IPS-20b (cell line): ENCODE measurements around the gene PHACTR2.
"Not testable (repeated sequence)": the region's sequence is repeated elsewhere in the genome, so short reads cannot be mapped to it uniquely, and the experiment has no call there.

Experiments used
- H3K27ac ChIP-seq: one replicate; pipeline ENCODE4 v1.5.1; 2013; ENCODE audit warnings: low read length
- H3K27me3 ChIP-seq: 2 replicates; pipeline ENCODE4 v1.6.1; 2013; ENCODE audit warnings: mild to moderate bottlenecking, low read length, inconsistent platforms; ENCODE audit not compliant: insufficient read depth
- H3K36me3 ChIP-seq: 2 replicates; pipeline ENCODE4 v1.6.1; 2013; ENCODE audit warnings: low read depth, mild to moderate bottlenecking, inconsistent platforms, low read length, moderate library complexity; ENCODE audit not compliant: insufficient read depth
- H3K4me1 ChIP-seq: 2 replicates; pipeline ENCODE4 v1.6.1; 2013; ENCODE audit warnings: mild to moderate bottlenecking, control low read depth, inconsistent platforms, low read length, moderate library complexity; ENCODE audit not compliant: insufficient read depth
- H3K4me3 ChIP-seq: 2 replicates; pipeline ENCODE4 v1.5.1; 2013; ENCODE audit warnings: mild to moderate bottlenecking, low read length, inconsistent platforms
- H3K9ac ChIP-seq: 2 replicates; pipeline ENCODE4 v1.6.1; 2013; ENCODE audit warnings: low read depth, mild to moderate bottlenecking, inconsistent platforms, low read length, moderate library complexity
- H3K9me3 ChIP-seq: 2 replicates; pipeline ENCODE4 v1.6.1; 2013; ENCODE audit warnings: mild to moderate bottlenecking, low read depth, low read length, inconsistent platforms; ENCODE audit not compliant: insufficient read depth

The PHACTR2 gene

DNA sequence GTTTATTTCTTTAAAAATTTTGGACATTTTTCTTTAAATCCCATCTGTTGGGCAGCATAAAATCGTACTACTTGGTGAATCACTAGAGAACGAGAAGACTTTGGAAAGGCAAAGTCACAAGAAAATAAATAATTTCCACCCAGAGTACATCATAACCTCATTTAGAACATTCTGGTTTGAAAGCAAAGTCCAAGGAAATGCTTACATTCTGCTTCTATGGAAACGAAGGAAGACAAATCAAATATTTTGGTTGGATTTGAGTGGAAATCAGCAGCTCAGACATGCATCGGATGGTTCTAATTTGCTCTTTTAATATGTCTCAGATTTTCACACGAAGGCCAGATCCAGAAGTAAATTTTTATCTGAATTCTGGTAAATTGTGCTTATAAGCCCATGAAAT is 104.7 kb downstream of the PHACTR2 start:
- H3K27ac ChIP-seq = no peak overlapping the region
- H3K36me3 ChIP-seq = peaks cover 60% of the 10 kb centered on the region
- no peak overlapping the region for H3K9ac ChIP-seq
- H3K9me3 ChIP-seq = peaks cover 16% of the 10 kb centered on the region
- H3K4me1 ChIP-seq = no peaks in the 10 kb centered on the region
- no peak overlapping the region for H3K4me3 ChIP-seq
- no peaks in the 10 kb centered on the region for H3K27me3 ChIP-seq

DNA sequence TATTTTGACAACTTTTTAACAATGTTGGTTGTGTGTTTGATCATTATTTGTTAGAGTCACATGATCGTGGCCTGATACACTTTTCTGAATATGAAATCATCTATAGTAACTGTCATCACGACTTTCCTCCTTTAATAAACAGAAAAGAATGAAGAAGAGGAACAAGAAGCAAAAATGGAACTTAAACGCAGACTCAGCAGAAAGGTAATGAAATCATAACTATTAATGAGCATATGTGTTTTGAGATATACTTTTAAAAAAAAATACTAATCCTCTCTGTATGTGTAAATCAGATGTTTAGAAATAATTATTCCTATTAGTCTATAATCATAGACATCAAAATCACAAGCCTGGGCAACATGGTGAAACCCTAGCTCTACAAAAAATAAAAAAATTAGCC is 105.3 kb downstream of the PHACTR2 start:
- Histone ChIP-seq H3K27ac (no peak overlapping the region), H3K27me3 (no peaks in the 10 kb centered on the region), H3K9me3 (peaks cover 16% of the 10 kb centered on the region), H3K4me3 (no peak overlapping the region), H3K4me1 (no peaks in the 10 kb centered on the region), H3K36me3 (peaks cover 55% of the 10 kb centered on the region), H3K9ac (no peak overlapping the region)

DNA sequence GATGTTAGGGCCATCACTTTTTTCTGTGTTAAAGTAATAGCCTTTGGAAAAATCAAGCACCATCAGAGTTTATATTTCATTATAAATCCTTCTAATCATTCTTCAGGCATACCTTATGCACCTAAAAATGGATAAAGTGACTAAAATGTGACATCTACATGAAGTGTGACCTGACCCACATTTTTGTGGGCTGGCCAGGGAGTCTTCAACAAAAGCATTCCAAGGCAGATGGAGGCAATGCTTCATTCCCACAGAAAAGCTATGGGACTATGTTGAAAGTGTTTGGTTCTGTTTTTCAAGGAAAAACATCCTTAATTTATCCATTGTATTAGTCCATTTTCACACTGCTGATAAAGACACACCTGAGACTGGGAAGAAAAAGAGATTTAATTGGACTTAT is 106.6 kb downstream of the PHACTR2 start:
- no peak overlapping the region for H3K27ac ChIP-seq
- H3K4me3 ChIP-seq = no peak overlapping the region
- peaks cover 55% of the 10 kb centered on the region for H3K36me3 ChIP-seq
- no peak overlapping the region for H3K9ac ChIP-seq
- peaks cover 16% of the 10 kb centered on the region for H3K9me3 ChIP-seq
- no peaks in the 10 kb centered on the region for H3K4me1 ChIP-seq
- H3K27me3 ChIP-seq = no peaks in the 10 kb centered on the region

DNA sequence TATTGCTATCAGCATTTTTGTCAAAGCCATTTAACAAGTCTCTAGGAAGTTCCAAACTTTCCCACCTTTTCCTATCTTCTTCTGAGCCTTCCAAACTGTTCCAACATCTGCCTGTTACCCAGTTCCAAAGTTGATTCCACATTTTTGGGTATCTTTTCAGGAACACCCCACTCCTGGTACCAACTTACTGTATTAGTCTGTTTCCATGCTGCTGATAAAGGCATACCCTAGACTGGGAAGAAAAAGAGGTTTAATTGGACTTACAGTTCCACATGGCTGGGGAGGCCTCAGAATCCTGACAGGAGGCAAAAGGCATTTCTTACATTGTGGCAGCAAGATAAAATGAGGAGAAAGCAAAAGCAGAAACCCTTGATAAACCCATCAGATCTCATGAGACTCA is 108.6 kb downstream of the PHACTR2 start:
- peaks cover 62% of the 10 kb centered on the region for H3K36me3 ChIP-seq
- not testable (repeated sequence) for H3K4me1 ChIP-seq, H3K9ac ChIP-seq, H3K27me3 ChIP-seq, H3K27ac ChIP-seq, H3K4me3 ChIP-seq
- peaks cover 16% of the 10 kb centered on the region for H3K9me3 ChIP-seq

DNA sequence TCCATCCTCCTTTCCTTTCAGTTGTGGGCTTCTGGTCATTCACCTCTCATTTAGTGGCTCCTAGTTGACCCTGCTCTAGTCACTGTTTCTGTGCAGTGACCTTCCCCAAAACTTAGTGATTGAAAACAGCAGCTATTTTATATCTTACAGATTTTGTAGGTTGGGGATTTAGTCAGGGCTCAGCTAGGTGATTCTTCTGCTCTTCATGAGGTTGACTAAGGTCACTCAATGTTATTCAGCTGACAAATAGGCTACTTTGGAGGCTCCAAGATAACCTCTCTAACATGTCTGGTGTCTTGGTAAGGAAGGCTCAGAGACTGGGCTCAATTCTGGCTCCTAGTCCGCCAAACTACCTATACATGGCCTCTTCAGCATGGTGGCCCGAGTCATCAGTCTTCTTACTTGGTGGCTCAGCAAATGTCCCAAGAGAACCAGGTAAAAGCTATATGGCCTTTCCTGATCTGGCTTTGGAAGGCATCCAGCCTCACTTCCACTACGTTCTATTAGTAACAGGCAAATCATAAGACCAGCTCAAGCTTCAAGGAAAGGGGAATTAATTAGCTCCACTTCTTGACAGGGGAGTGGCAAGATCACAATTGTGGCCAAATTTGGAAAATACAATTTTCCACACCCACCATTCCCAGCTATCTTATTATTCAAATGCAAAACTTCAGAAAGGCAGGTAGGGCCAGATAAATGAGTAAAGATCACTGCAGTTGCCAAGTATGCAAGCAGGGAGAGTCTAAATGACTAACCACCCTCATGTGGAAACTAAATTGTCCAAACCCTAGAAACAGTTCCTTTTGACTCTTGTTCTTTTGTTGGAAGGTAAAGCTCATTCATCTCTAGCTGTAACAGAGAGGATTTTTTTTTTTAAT is 114.9 kb downstream of the PHACTR2 start:
- Histone ChIP-seq H3K36me3 (peaks cover 44% of the 10 kb centered on the region), H3K4me3 (no peak overlapping the region), H3K9ac (no peak overlapping the region), H3K9me3 (no peaks in the 10 kb centered on the region), H3K27me3 (no peaks in the 10 kb centered on the region), H3K4me1 (no peaks in the 10 kb centered on the region), H3K27ac (no peak overlapping the region)

DNA sequence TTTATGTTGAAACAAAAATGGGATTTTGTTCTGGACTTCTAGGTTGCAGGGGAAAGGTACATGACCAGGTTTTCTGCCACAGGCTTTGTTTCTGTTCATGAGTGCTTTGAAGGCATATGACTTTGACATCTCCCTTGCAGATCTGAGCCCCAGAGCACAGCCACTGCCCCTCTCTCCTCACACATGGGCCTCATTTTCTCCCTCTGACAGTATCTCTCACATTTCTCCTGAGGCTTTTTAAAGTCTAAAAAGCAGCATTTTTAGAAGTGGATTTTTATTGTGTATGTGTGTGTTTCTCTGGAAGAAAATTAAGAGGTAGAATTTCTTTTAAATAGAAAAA is 115.5 kb downstream of the PHACTR2 start:
- peaks cover 44% of the 10 kb centered on the region for H3K36me3 ChIP-seq
- no peak overlapping the region for H3K9ac ChIP-seq
- H3K27me3 ChIP-seq = no peaks in the 10 kb centered on the region
- no peak overlapping the region for H3K4me3 ChIP-seq
- no peaks in the 10 kb centered on the region for H3K9me3 ChIP-seq
- no peak overlapping the region for H3K27ac ChIP-seq
- H3K4me1 ChIP-seq = no peaks in the 10 kb centered on the region

DNA sequence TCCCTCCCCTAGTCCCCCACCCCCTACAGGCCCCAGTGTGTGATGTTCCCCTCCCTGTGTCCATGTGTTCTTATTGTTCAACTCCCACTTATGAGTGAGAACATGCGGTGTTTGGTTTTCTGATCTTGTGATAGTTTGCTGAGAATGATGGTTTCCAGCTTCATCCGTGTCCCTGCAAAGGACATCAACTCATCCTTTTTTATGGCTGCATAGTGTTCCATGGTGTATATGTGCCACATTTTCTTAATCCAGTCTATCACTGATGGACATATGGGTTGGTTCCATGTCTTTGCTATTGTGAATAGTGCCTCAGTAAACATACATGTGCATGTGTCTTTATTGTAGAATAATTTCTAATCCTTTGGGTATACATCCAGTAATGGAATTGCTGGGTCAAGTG is 118.8 kb downstream of the PHACTR2 start:
- peaks cover 15% of the 10 kb centered on the region for H3K36me3 ChIP-seq
- not testable (repeated sequence) for H3K27ac ChIP-seq, H3K4me1 ChIP-seq, H3K4me3 ChIP-seq, H3K9ac ChIP-seq, H3K27me3 ChIP-seq, H3K9me3 ChIP-seq

DNA sequence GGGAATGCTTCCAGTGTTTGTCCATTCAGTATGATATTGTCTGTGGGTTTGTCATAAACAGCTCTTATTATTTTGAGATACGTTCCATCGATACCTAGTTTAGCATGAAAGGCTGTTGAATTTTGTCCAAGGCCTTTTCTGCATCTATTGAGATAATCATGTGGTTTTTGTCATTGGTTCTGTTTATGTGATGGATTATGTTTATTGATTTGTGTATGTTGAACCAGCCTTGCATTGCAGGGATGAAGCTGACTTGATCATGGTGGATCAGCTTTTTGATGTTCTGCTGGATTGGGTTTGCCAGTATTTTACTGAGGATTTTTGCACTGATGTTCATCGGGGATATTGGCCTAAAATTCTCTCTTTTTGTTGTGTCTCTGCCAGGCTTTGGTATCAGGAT is 120.7 kb downstream of the PHACTR2 start:
- not testable (repeated sequence) for H3K27ac ChIP-seq, H3K9me3 ChIP-seq, H3K4me3 ChIP-seq, H3K9ac ChIP-seq, H3K4me1 ChIP-seq, H3K27me3 ChIP-seq, H3K36me3 ChIP-seq

DNA sequence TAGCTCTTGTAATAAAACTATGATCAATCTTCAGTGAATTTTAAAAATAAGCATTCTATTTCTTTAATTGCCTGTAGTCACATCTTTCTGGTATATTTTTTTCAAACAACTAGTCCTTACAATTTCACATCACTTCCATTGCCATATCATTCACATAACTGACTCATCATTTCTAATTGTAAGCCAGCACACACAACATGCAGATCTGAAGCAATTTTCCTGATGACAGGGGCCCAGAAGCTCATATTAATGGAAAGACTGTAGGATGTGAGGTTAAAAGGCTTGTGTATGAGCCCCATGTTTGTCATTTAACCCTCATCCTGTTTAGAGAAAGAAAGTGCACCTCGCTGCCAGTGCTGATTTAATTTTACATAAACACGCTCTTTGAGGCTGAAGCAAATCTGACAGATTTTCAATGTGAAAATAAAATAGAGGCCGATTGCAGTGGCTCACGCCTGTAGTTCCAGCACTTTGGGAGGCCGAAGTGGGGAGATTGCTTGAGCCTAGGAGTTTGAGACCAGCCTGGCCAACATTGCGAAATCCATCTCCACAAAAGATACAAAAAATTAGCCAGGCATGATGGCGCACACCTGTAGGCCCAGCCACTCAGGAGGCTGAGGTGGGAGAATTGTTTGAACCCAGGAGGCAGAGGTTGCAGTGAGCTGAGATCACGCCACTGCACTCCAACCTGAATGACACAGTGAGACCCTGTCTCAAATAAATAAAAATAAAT is 125.2 kb downstream of the PHACTR2 start:
- Histone ChIP-seq H3K4me1 (peaks cover 7% of the 10 kb centered on the region; the same call in 1 of the 2 replicates), H3K9ac (no peak overlapping the region), H3K9me3 (no peaks in the 10 kb centered on the region; the same call in 1 of the 2 replicates), H3K27me3 (no peaks in the 10 kb centered on the region), H3K27ac (peak overlapping the region; percentile 8), H3K36me3 (peaks cover 22% of the 10 kb centered on the region), H3K4me3 (no peak overlapping the region)

DNA sequence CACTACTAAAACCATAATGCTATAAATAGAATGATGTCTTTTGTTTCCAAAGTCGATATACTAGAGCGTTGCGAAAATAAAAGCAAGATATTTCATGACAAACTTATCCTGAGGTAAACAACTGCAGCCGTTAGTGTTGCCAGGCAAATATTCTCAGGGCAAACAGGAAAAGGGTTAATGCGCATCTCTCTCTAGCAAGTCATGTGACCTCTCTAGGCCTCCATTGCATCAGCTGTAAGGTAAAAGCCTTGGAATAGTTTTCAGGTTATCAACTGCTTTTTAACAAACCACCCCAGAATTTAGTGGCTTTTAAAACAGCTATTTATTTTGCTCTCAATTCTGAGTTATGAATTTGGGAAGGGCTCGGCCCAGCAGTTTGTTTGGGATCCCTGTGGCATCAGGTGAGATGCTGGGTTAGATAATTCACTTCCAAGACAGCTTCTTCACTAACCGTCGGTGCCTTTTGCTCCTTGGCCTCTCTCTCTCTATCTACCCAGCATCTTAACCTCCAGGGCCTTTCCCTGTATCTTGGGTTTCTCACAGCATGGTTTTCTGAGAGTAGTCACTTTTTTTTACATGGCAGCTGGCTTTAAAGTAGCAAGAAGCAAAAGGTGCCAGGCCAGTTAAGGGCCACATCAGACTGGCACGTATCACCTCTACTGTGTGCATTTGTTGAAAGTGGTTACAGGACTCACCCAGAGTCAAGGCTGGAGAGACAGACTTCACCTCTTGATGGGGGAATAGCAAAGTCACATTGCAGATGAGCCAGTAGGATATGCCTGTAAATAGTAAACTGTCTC is 126.2 kb downstream of the PHACTR2 start:
- Histone ChIP-seq H3K36me3 (peaks cover 29% of the 10 kb centered on the region), H3K9ac (peak overlapping the region; percentile 37; the same call in 1 of the 2 replicates), H3K9me3 (no peaks in the 10 kb centered on the region; the same call in 1 of the 2 replicates), H3K27ac (peak overlapping the region; percentile 73), H3K27me3 (no peaks in the 10 kb centered on the region), H3K4me3 (no peak overlapping the region), H3K4me1 (peaks cover 7% of the 10 kb centered on the region; the same call in 1 of the 2 replicates)

DNA sequence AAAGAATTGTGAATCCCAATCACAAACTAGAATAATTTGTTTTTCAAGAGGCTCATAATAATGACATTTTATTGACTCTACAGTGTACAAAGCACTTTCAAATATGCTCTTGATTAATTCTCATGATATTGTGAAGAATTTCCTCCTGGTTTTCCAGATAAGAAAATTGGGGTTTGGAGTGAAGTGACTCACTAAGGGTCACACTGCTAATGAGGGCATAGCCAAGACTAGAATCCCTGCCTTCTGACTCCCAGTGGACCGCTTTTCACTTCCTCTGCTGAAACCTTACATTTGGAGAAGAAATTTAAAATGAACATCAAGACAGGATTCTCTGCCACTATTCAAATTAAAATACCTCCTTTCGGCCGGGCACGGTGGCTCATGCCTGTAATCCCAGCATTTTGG is 127.1 kb downstream of the PHACTR2 start:
- Histone ChIP-seq H3K4me1 (peaks cover 7% of the 10 kb centered on the region; the same call in 1 of the 2 replicates), H3K9ac (no peak overlapping the region), H3K4me3 (no peak overlapping the region), H3K36me3 (peaks cover 29% of the 10 kb centered on the region), H3K9me3 (no peaks in the 10 kb centered on the region; the same call in 1 of the 2 replicates), H3K27me3 (no peaks in the 10 kb centered on the region), H3K27ac (no peak overlapping the region)
